ENCODE data around the gene MAD1L1.

DNA sequence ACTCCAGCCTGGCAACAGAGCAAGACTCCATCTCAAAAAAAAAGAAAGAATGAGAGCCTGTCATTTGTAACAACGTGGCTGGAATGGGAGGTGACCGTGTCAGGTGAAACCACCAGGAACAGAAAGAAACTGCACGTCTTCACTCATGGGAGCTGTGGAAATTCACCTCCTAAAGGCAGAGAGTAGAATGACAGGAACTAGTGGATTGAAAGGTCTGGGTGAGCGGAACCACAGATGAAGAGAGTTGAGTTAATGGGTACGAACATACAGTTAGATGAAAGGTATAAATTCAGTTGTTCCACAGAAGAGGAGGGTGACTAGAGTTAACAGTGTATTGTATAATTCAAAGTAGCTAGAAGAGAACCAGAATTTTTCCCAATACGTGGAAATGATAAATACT, 78.6 kb downstream of the MAD1L1 start:
- TF ChIP-seq, protein P1, sequence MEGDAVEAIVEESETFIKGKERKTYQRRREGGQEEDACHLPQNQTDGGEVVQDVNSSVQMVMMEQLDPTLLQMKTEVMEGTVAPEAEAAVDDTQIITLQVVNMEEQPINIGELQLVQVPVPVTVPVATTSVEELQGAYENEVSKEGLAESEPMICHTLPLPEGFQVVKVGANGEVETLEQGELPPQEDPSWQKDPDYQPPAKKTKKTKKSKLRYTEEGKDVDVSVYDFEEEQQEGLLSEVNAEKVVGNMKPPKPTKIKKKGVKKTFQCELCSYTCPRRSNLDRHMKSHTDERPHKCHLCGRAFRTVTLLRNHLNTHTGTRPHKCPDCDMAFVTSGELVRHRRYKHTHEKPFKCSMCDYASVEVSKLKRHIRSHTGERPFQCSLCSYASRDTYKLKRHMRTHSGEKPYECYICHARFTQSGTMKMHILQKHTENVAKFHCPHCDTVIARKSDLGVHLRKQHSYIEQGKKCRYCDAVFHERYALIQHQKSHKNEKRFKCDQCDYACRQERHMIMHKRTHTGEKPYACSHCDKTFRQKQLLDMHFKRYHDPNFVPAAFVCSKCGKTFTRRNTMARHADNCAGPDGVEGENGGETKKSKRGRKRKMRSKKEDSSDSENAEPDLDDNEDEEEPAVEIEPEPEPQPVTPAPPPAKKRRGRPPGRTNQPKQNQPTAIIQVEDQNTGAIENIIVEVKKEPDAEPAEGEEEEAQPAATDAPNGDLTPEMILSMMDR (IDR thresholded peaks at IDR 0.05) = no peak
- no peak for TF ChIP-seq POLR2A (IDR thresholded peaks at IDR 0.05)
